NT2/D1 (cell line): ENCODE measurements around the gene UNK.

Experiments
- SUZ12 ChIP-seq: IDR thresholded peaks from 2 replicates; pipeline ENCODE4 v1.6.1; 2011; ENCODE audit not compliant: insufficient read length, insufficient read depth; ENCODE audit errors: extremely low read depth
- YY1 ChIP-seq: IDR thresholded peaks from 2 replicates; pipeline ENCODE4 v1.6.1; 2011; ENCODE audit not compliant: insufficient read length, insufficient read depth

DNA sequence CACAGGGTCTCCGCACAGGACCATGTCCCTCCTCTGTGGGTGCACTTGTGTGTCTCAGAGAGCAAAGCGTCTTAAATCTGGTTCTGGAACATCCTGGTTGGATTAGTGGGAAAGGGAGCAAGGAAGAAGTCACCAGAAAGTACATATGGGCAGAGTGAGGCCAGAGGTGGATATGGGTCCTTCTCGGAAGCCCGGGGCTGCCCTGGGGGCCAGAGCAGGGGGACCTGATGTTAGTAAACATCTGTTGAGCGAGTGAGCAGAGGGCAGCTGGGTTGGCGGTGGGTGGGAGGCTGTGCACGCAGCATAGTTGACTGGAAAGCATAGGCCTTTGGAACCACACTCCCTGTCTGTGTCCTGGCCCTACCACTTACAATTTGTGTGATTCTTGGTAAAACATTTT is 36.9 kb downstream of the UNK start:
- TF ChIP-seq YY1 (no peak), SUZ12 (no peak)
